H1 (cell line): Measurements from ENCODE around the gene MSANTD3. TPM values are rescaled to one million over a fixed set of nuclear protein-coding genes. Genes with fewer than 3 reads are reported as not detected.
"Not testable (repeated sequence)": the region's sequence is repeated elsewhere in the genome, so short reads cannot be mapped to it uniquely, and the experiment has no call there.

Experiments
- CTCF ChIA-PET: fragments of 300-600 bp; sonication (Branson Sonifier 250); formaldehyde crosslinking; loops from one replicate; lab custom pipeline; 2021; ENCODE audit not compliant: partially characterized antibody; lab: Charles Lee
- POLR2A ChIA-PET: fragments of 300-600 bp; sonication (Branson Sonifier 250); formaldehyde crosslinking; loops from one replicate; lab custom pipeline; 2021; ENCODE audit warnings: inconsistent platforms; ENCODE audit not compliant: partially characterized antibody; lab: Charles Lee
- DNase-seq, 2 experiments: peaks; one replicate each; pipeline versions ENCODE4 v3.0.0 to v3.0.0-alpha.2; 2010 to 2022; ENCODE audit warnings: low spot score in 2 of 2, low read depth in 1 of 2, mixed read lengths in 1 of 2
- FAIRE-seq: peaks from 2 replicates; lab custom pipeline; 2011; peaks lifted over from hg19 to GRCh38; lab: Jason Lieb, UNC
- H2AFZ ChIP-seq: 2 replicates; pipeline ENCODE4 v1.8.1; 2012; ENCODE audit warnings: low read length, inconsistent platforms
- H2AK5ac ChIP-seq: 2 replicates; pipeline ENCODE4 v1.6.1; 2013; ENCODE audit warnings: low read depth, low read length
- H2BK120ac ChIP-seq: replicated peaks from 2 replicates; pipeline ENCODE3; 2013; ENCODE audit warnings: low read depth, low read length, inconsistent platforms
- H2BK12ac ChIP-seq: 2 replicates; pipeline ENCODE4 v1.6.1; 2013; ENCODE audit warnings: low read depth, low read length
- H2BK15ac ChIP-seq: 2 replicates; pipeline ENCODE4 v1.6.1; 2013; ENCODE audit warnings: low read length
- H2BK20ac ChIP-seq: 2 replicates; pipeline ENCODE4 v1.6.1; 2013; ENCODE audit warnings: low read length
- H2BK5ac ChIP-seq: 2 replicates; pipeline ENCODE4 v1.6.1; 2013; ENCODE audit warnings: low read depth, low read length
- H3K14ac ChIP-seq: 2 replicates; pipeline ENCODE4 v1.6.1; 2013; ENCODE audit warnings: inconsistent platforms; ENCODE audit not compliant: insufficient read length
- H3K18ac ChIP-seq: 2 replicates; pipeline ENCODE4 v1.6.1; 2013; ENCODE audit warnings: low read length; ENCODE audit errors: extremely low read depth
- H3K23ac ChIP-seq: 2 replicates; pipeline ENCODE4 v1.6.1; 2013; ENCODE audit warnings: inconsistent platforms; ENCODE audit not compliant: insufficient read length
- H3K23me2 ChIP-seq: 2 replicates; pipeline ENCODE4 v1.6.1; 2013; ENCODE audit warnings: low read depth, low read length
- H3K27ac ChIP-seq: 2 replicates; pipeline ENCODE4 v1.6.1; 2011; ENCODE audit warnings: low read depth, low read length, inconsistent platforms
- H3K27me3 ChIP-seq, 4 experiments: replicated peaks in 1 of 4; 1 replicate in 1 of 4; 2 replicates in 3 of 4; pipeline versions ENCODE4 v1.6.1 to v1.8.1; 2011 to 2013; ENCODE audit warnings: low read length in 3 of 4, mild to moderate bottlenecking in 3 of 4, inconsistent platforms in 2 of 4, mixed read lengths in 2 of 4, moderate library complexity in 1 of 4; ENCODE audit not compliant: control insufficient read depth in 3 of 4, insufficient read depth in 3 of 4; ENCODE audit errors: extremely low read depth in 1 of 4
- H3K36me3 ChIP-seq, 4 experiments: 2 replicates each; pipeline versions ENCODE4 v1.6.1 to v1.8.1; 2011 to 2013; ENCODE audit warnings: mild to moderate bottlenecking in 4 of 4, low read length in 3 of 4, moderate library complexity in 2 of 4, control low read depth in 1 of 4, inconsistent platforms in 1 of 4; ENCODE audit not compliant: insufficient read depth in 4 of 4, control insufficient read depth in 2 of 4
- H3K4ac ChIP-seq: replicated peaks from 2 replicates; pipeline ENCODE3; 2013; ENCODE audit warnings: low read length, low read depth, mixed read lengths, inconsistent platforms; ENCODE audit not compliant: insufficient read length
- H3K4me1 ChIP-seq, 4 experiments: replicated peaks in 1 of 4; 1 replicate in 1 of 4; 2 replicates in 3 of 4; pipeline versions ENCODE4 v1.6.1 to v1.8.1; 2011 to 2013; ENCODE audit warnings: low read length in 3 of 4, inconsistent platforms in 2 of 4, mixed read lengths in 1 of 4; ENCODE audit not compliant: insufficient read depth in 4 of 4, control insufficient read depth in 3 of 4
- H3K4me2 ChIP-seq, 2 experiments: 2 replicates each; pipeline versions ENCODE4 v1.6.1 to v1.8.1; 2011 to 2013; ENCODE audit warnings: low read depth in 2 of 2, low read length in 2 of 2, control low read depth in 1 of 2, inconsistent platforms in 1 of 2, mild to moderate bottlenecking in 1 of 2; ENCODE audit not compliant: insufficient read depth in 1 of 2
- H3K4me3 ChIP-seq, 4 experiments: fragments of 200-600, 300-600 bp in 1 of 4; sonication (generic), shearing (Covaris generic), sonication (Bioruptor Twin) in 1 of 4; 2 replicates each; pipeline versions ENCODE4 v1.5.1 to v1.8.1; 2011 to 2016; ENCODE audit warnings: low read length in 4 of 4, low read depth in 3 of 4, control low read depth in 2 of 4, inconsistent platforms in 2 of 4, mild to moderate bottlenecking in 2 of 4, mixed read lengths in 1 of 4, moderate library complexity in 1 of 4; ENCODE audit not compliant: insufficient read depth in 2 of 4; ENCODE audit errors: extremely low read depth in 1 of 4
- H3K56ac ChIP-seq: replicated peaks from 2 replicates; pipeline ENCODE3; 2013; ENCODE audit warnings: low read depth, mild to moderate bottlenecking, mixed read lengths, low read length, inconsistent platforms; ENCODE audit not compliant: insufficient read length
- H3K79me1 ChIP-seq: 2 replicates; pipeline ENCODE4 v1.6.1; 2013; ENCODE audit warnings: low read depth, low read length, control low read depth
- H3K79me2 ChIP-seq, 2 experiments: 2 replicates each; pipeline versions ENCODE4 v1.6.1 to v1.8.1; 2012 to 2013; ENCODE audit warnings: low read length in 2 of 2, mild to moderate bottlenecking in 2 of 2, inconsistent platforms in 1 of 2; ENCODE audit not compliant: insufficient read depth in 2 of 2, control insufficient read depth in 1 of 2
- H3K9ac ChIP-seq, 4 experiments: replicated peaks in 1 of 4; 1 replicate in 1 of 4; 2 replicates in 3 of 4; pipeline versions ENCODE4 v1.6.1 to v1.8.1; 2011 to 2013; ENCODE audit warnings: low read depth in 3 of 4, low read length in 3 of 4, control low read depth in 2 of 4, mild to moderate bottlenecking in 2 of 4, moderate library complexity in 2 of 4, inconsistent platforms in 1 of 4; ENCODE audit errors: extremely low read depth in 1 of 4
- H3K9me3 ChIP-seq, 2 experiments: 2 replicates each; pipeline versions ENCODE4 v1.6.1 to v1.8.1; 2012 to 2013; ENCODE audit warnings: mild to moderate bottlenecking in 2 of 2, moderate library complexity in 2 of 2, control low read depth in 1 of 2, inconsistent platforms in 1 of 2, low read depth in 1 of 2, low read length in 1 of 2, mixed read lengths in 1 of 2; ENCODE audit not compliant: insufficient read depth in 2 of 2
- H4K20me1 ChIP-seq, 2 experiments: replicated peaks in 1 of 2; 2 replicates each; pipeline versions ENCODE3 to v1.8.1; 2011 to 2013; ENCODE audit warnings: inconsistent platforms in 2 of 2, low read length in 2 of 2, mild to moderate bottlenecking in 1 of 2; ENCODE audit not compliant: insufficient read depth in 2 of 2, control insufficient read depth in 1 of 2
- H4K5ac ChIP-seq: 2 replicates; pipeline ENCODE4 v1.6.1; 2013; ENCODE audit warnings: low read length, low read depth, mixed read lengths, inconsistent platforms; ENCODE audit not compliant: insufficient read length
- H4K8ac ChIP-seq: 2 replicates; pipeline ENCODE4 v1.8.0; 2013; ENCODE audit warnings: mild to moderate bottlenecking, moderate library complexity, low read length, inconsistent platforms; ENCODE audit not compliant: insufficient read depth; ENCODE audit errors: extremely low read depth
- H4K91ac ChIP-seq: replicated peaks from 2 replicates; pipeline ENCODE3; 2013; ENCODE audit warnings: low read length, mixed read lengths, inconsistent platforms; ENCODE audit not compliant: insufficient read length
- WGBS, 2 experiments: shearing (Covaris generic) in 1 of 2; methylation state at CpG; one replicate each; pipeline versions ENCODE4 v1.1.6 to v1.1.7; 2013 to 2015; ENCODE audit warnings: low lambda C conversion rate in 2 of 2, mixed read lengths in 2 of 2, inconsistent platforms in 1 of 2, low coverage in 1 of 2, missing lambda C conversion rate in 1 of 2; ENCODE audit not compliant: insufficient replicate concordance in 2 of 2, insufficient coverage in 1 of 2, insufficient read length in 1 of 2; ENCODE audit errors: extremely low coverage in 1 of 2, missing lambda C conversion rate in 1 of 2; 5-methylcytosine and 5-hydroxymethylcytosine counted together
- polyA plus RNA-seq, 7 experiments: library from polyadenylated mRNA; depleted of rRNA in 3 of 7; stranded (reverse) in 5 of 7; unstranded in 2 of 7; fragments of >200 nt in 5 of 7; fragments of 200-250 nt in 2 of 7; gene quantifications; 1 replicate in 5 of 7; 2 replicates in 1 of 7; 4 replicates in 1 of 7; pipeline versions ENCODE4 v1.2.1 to v1.2.3, GENCODE V29; 2011 to 2013; ENCODE audit warnings: missing spikeins in 2 of 7, mixed read lengths in 2 of 7
- total RNA-seq: library from RNA; stranded (reverse); fragmentation: NEBNext Ultra II Directional; extraction: Animal tissue kit (Norgen Biotek cat#: 25700); gene quantifications from 2 replicates; pipeline ENCODE4 v1.2.1, GENCODE V29; 2021

MSANTD3 gene
- total and polyA plus RNA-seq, 2 of the 8 experiments (the other 6 are each of a cell fraction or from before 2014, with no cell fraction given): 12.0 to 41.3 TPM

DNA sequence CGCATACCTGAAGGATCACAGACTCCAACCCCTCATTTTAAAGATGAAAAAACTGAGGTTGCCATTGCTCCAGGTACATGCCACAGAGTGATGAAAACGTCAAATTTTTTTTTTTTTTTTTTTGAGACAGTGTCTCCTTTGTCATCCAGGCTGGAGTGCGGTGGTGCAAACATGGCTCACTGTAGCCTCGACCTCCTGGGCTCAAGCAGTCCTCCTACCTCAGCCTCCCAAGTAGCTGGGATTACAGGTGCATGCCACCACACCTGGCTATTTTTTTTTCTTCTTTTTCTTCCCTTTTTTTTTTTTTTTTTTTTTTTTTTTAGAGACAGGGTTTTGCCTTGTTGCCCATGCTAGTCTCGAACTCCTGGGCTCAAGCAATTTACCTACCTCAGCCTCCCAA is 13.5 kb downstream of the MSANTD3 start:
- not testable (repeated sequence) for H3K14ac ChIP-seq, H3K27me3 ChIP-seq, H3K36me3 ChIP-seq, H3K4ac ChIP-seq, FAIRE-seq, H2BK120ac ChIP-seq, H4K5ac ChIP-seq, H3K18ac ChIP-seq, H4K91ac ChIP-seq, H3K9me3 ChIP-seq, H2BK20ac ChIP-seq, H3K4me1 ChIP-seq, DNase-seq, H3K4me2 ChIP-seq, H3K23me2 ChIP-seq, H2BK12ac ChIP-seq, H4K8ac ChIP-seq, H3K56ac ChIP-seq, H3K79me1 ChIP-seq, H2AFZ ChIP-seq, H3K23ac ChIP-seq, H4K20me1 ChIP-seq, H2BK15ac ChIP-seq, H2BK5ac ChIP-seq, H2AK5ac ChIP-seq, H3K27ac ChIP-seq, H3K4me3 ChIP-seq, H3K9ac ChIP-seq
- 97% methylated on average over 4 of the region's 5 CpGs; no CpG with 5 or more reads in 1 of the 2 experiments for WGBS, 2 experiments
- ChIA-PET POLR2A (interaction anchor here (0.6 kb wide), 1 partner anchor 12 kb away, joined by 3 read pairs; no protein-coding TSS in a partner anchor), CTCF (interaction anchor here (1.5 to 2.1 kb wide), 3 partner anchors 11 to 161 kb away, joined by 4 to 6 read pairs (median 5); no protein-coding TSS in a partner anchor)
- peaks cover 5 to 36% of the 10 kb centered on the region in 2 experiments; a peak in 3 of 4 replicates for H3K79me2 ChIP-seq
